HUDEP-2 (cell line): Measurements from ENCODE around the gene ACOX1.

ENCODE experiments used
- DNase-seq, 76 experiments: peaks; one replicate each; lab custom pipeline; 2025; ENCODE audit not compliant: unreplicated experiment in 76 of 76; lab: John Stamatoyannopoulos, UW

The ACOX1 gene

DNA sequence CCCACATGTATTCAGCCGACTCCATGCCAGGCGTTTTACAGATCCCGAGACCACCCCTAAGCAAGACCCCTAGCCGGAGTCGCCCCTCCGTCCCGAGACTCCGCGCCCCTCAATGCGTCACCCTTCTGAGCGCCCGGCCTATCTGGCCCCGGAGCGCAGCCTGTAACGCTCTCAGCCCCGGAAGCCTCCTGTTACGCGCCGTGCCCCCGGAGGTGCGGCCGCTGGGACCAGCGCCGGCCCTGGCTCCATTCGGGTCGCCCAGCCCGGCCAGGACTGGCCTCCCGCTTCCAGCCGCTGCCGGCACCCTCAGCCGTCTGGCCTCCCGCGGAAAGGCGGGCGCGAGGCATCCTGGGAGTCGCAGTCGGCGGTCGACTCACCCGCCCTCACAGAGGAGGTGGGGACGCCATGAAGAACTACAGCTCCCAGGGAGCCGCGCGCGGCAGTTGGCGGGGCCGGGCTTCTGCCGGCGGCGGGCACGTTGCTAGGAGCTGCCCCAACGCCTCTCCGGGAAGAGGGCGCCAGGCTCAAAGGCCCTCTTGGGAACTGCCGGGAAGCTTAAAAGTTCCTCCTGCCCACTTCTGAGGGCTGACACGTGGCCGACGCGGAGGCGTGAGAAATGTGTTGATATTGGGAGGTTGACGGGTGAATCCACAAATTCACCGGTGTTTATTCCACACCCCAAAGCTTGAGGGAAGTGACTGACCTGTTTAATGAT is 38.1 kb downstream of the ACOX1 start, which contains the start of gene FBF1:
TSS of gene FBF1 (minus strand) at position 316 of the 715 bp plus-strand sequence. CDS start 2,893 bp downstream, outside the sequence.
- peak; percentile 18 to 97 (median 87) for DNase-seq

DNA sequence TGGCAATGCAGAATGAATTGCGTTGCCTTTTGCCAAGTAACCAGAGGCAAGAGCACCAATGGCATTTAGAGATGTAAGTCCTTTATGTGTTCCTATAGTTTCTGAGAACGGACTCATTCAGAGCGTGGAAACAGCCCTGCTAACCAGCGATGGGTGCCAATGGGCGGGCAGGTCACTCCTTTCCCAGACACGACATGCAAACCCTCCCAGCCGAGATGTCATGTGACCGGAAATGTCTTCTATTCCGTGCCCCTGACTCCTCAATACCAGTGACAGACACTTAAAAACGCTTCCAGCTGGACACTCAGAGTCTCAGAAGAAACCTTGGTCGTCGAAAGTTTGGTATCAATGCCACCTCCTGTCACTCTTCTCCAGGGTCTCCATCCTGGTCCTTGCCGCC is 41.3 kb downstream of the ACOX1 start:
- no peak for DNase-seq

DNA sequence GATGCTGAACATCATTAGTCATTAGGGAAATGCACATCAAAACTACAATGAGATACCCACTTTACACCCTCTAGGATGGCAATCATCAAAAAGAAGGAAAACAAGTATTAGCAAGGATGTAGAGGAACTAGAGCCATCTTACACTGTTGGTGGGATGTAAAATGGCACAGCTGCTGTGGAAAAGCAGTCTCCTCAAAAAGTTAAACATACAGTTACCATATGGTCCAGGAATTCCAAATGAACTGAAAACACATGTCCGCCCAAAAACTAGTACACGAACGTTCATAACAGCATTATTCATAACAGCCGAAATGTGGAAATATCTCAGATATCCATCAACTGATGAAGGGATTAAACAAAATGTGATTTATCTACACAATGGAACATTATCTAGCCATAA is 45.2 kb downstream of the ACOX1 start:
- DNase-seq: no peak

DNA sequence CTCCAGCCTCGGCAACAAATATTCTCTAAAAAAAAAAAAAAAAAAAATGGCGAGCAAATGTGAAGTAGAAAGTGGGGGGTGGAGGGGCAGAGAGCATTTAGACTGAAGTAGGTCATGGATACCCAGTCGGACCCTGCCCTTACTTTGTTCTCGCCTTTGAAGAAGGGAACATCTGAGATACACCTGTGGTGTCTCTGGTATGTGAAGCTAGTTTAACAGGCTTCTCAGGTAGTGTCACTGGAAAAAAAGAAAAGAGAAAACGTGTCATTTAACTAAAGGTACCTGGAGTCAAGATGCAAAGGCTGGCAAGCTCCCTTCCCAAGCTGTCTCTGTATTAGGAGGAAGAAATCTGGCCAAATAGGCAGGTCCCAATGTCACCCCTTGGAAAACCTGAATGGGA is 46.1 kb downstream of the ACOX1 start:
- no peak for DNase-seq

DNA sequence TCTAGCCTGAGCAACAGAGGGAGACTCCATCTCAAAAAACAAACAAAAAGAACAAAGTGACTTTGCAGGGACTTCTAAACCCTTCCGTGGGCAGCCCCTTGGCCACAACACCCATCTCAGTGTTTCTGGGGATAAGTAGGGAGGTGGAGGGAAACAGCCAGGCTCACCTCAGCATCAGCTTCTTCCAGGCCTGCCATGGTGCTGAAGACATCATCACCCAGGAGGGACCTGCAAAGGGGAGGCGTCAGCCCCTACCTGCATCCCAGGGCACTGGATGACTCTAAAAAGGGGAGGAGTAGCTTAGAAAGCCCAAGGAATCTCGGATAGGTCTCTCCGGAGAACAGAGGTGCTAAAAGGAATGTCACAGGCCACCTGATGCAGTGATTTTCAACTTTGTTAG is 47.9 kb downstream of the ACOX1 start:
- no peak for DNase-seq

DNA sequence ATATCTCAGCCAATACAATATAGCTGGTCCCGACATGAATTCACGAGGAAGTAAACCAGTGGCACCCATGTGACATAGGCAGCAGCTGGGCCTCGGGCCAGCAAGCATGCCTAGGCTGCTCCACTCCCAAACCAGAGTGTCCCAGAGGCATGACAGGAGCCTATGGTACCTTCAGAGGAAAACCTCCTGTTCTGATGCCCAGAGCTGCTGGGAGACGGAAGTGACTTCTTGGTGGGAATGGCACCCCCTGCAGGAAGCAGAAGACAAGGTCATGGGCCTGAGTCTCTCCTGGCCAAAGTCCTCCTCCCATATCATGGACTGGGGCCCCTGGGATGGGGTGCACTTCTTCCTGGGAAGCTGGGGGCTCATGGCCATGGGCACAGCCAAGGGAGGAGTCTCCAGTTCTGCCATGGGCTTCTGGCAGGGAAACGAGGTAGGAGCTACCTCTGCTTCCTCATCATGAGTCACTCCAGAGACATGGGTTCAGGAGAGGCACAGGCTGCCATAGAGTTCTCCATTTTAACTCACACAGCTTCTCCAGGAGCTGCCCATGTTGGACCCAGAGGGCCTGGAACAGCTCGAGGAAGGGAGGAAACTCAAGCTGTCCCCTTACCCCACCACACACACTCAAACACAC is 51.6 kb downstream of the ACOX1 start:
- DNase-seq: peak in 33 of 76 experiments; percentile 1 to 51 (median 20)

DNA sequence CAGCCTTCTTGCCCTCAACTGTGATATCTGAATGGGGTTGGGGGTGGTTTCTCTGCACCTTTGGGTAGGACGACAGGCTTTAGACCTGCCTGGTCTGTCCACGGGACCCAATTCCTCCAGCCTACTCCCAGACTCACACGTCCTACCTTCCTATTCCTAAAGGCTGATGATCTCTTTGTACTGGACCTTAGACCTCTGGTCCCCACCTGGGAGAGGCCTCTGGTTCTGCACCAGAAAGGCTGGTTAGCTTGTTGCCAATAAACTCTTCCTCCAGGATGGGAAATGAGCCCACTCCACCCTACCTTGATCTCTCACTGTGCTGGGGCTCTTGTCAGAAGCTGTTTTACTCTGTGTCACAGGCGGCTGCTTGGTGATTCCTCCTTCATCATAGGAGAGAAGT is 52.5 kb downstream of the ACOX1 start:
- DNase-seq: no peak

DNA sequence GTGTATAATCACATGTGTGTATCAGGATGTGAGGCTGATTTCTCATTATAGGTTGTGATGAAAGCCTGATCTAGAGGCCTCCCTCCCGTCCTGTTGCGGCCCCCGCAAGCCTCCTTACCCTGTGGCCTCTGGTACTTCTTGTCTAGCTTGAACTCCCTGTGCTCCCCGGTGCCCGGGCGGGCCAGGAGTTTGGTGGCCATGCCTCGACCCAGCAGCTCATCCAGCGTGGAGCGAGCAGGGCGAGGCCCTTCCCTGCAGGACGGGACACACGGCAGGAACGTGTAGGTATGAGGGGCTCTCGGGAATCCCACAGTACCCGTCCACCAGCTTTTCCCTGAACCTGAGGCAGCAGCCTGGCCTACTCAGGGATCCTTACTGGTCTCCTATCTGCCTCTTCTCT is 53.1 kb downstream of the ACOX1 start:
- no peak for DNase-seq

DNA sequence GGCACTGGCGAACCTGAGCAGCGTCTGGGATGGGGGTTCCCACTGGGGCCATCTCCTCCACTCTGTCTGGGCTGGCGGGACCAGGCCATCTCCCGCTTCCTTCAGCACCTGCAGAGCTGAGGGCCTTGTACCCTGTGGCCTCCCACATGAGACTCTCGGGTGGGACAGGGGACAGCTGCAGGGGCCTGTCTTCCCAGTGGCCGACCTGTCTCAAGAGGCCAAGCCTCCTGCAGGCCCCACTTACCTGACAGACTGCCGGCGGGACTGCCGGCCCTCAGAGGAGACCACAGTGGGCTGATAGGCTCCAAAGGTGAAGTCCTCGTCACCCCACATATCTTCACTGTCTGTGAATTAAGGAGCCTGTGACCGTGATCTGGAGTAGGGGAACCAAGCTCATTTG is 53.9 kb downstream of the ACOX1 start:
- DNase-seq: no peak

DNA sequence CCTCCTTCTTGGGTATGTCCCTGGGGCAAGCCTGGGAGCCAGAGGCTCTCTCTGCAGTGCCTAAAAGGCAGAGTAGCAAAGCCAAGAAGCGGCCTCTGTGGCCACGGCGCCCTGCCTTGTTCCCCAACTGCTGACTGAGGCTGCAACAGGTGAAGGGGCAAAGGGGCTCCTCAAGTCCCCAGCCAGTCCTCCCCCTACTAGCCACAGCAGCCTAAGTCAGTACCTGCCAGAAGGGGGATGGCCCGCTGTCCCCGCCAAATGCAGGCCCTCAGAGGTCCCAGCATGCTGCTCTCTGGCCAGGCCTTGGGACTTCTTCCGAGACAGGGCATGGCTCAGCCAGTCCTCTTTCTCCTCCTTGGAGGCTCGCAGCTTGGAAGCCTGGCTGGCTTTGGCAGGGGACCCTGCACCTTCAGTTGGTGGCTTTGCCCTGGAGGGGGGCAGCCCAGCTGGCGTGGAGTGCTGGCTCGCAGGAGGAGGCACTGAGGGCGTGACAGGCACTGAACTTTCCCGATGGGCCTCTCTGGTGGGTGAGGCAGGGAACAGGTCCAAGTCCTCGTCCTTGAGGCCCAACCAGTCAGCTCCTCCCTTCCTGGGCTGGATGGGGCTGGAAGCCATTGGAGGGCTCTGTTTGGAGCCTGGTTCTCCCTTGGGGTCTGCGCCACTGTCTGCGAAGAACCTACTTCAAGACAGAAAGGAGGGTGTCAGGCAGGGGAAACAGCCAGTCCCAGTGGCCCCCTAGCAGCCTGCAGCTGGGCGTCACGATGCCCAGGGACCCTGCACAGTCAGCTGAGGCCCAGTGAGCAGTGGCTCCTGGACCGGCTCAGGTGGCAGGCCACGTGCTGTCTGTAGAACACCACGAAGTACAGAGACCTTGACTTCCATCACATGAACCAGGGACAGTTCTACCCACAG is 55.7 kb downstream of the ACOX1 start:
- peak in 1 of 76 experiments; percentile 12 for DNase-seq

DNA sequence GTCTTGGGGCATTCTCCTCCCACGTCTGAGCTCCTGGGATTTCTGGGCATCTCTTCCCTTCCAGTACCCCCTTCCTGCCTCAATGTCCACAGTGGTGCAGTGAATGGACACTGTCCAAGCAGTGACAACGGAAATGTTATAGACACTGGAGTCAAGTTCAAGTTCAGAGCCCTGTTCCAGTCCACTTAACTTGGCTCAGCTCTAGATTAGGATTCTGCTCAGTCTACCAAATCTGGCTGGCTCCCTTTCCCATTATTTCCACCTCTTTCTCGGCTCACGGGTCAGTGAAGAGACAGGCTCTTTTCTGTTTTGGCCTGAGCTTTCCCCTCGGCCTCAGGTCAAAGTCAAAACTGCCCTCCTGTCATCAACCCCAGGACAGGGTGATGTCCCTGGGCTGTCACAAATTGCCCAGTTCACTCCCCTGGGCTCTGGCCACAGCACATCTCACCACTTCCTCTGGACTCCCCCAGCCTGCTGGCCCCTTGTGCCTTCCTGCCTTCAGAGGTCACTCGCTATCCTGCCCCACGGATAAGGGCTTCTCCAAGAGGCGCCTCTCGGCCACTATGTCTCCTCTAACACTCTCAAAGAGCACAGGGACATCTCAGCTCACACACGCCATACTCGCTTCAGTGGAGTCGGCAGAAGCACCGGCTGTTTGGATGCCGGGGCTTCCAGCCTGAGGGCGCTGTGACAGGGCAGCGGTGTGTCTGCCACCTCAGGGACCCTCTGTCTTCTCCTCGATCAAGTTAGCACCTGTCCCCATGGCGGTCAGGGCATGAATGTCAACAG is 56.6 kb downstream of the ACOX1 start:
- no peak for DNase-seq

DNA sequence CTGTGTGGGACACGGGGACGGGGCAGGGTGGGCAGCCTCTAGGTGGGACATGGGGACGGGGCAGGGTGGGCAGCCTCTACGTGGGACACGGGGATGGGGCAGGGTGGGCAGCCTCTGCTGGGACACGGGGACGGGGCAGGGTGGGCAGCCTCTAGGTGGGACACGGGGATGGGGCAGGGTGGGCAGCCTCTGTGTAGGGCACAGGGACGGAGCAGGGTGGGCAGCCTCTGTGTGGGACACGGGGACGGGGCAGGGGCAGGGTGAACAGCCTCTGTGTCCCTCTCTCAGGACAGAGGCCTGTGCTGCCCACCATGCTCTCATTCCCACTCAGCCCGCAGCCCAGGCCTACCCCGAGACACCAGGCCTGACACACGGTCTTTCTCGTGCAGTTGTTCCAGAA is 57.4 kb downstream of the ACOX1 start:
- no peak for DNase-seq

DNA sequence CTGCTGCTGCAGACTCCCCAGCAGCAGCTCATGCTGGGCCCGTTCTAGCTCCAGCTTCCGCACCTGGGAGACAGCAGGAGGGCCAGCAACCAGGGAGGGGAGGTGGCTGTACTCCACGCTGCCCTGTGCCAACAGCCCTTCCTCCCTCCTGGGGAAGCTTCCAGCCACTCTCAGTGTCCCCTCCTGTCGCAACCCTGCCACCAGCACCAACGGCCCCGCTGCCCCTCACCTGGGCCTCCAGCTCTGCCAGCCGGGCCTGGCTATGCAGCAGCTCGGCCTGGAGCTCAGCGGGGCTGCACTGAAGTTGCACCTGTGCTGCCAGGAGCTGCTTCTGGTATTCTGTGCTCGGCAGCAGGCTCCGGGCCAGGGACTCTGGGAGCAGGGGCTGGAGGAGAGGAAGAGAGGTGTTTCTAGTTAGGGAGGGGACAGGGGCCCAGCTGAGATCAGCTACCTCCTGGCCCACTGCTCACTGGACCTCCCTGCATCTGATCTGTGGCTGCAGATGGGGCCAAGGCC is 58.9 kb downstream of the ACOX1 start:
- DNase-seq: no peak

DNA sequence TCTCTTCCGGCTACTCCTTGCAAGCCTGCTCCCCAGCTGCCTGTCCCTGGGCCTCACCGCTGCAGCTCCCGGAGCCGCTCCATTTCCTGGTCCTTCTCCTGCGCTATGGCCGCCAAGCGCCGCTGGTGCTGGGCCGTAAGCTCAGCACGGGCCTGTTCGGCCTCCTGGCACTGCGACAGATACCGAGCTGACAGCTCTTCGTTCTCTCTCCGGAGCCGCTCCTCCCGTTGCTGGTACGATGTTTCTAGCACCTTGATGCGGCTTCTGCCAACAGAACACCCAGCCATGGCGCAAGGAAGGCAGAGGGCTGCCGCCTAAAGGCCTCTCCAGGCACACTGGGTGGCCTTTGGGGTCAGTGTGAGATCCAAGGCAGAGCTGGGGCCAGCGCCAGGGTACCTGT is 59.4 kb downstream of the ACOX1 start:
- no peak for DNase-seq

DNA sequence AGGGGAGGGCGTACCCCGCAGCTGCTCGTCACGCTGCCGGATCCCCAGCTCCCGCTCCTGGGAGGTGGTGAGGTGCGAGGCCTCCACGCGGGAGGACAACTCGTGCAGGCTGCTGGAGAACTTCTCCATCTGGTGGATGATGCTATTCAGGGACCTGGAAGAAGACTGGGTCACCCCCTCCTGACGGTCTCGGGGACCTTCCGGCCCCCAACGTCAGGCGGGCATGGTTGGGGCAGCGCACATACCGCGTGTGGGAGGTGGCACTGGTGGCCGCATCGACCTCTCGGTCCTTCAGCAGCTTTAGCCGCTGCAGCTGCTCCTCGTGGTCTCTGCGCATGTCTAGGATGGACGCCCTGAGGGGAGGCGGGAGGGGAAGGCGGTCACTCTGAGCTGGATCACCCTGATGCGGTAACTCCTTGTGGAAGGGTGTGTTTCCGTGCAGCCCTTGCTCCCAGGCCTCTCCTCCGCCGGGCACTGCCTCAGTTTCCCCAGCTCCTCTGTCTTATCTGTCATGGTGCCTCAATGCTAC is 61.0 kb downstream of the ACOX1 start:
- DNase-seq: no peak

DNA sequence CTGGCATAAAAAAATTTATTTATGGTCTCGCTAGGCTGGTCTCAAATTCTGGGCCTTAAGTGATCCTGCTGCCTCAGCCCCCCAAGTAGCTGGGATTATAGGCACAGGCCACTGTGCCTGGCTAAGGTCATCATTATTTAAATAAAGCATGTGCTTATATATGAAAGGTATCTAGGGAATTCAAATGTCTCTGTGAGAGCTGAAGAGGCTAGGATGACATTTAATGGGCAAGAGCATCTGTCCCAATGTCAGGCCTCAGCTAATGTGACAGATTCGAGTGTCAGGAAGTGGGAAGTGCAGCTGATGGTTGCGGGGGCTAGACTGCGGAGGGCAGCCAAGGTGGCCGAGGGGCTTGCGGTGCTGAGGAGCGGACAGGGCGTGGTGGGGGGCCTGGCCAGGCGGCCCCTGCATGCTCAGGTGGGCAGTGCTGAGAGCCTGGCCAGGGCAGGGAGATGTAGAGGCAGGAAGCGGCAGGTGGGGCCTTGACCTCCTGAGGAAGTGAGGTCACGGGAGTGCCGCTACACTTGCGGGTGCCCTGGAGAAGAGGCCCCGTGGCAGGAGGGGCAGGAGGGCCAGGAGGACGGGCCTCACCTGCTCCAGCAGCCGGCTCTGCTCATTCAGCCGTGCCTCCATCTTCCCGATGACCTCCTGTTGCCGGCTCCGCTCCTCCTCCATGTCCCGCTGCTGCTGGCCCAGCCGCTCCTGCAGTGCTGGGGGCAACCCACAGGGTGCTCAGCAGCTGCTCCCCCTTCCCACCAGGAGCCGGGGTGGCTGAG is 61.6 kb downstream of the ACOX1 start:
- DNase-seq: no peak

DNA sequence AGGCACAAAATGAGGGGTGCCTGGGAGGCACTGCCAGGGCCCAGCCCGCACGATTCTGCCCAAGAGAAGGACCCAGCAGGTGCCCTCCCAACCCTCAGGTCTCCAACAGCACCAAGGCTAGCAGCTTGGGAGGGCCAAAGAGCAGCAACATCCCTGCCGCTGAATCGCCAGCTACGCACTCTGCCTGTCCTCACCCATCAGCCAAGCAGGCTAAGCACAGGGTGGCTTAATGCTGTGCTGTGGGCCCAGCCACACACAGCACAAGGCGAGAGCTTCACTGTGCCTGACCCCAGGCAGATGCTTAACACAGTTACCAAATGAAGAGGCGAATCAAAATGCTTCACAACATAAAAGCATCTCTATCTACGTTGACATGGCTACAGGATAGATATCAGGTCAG is 63.7 kb downstream of the ACOX1 start:
- no peak for DNase-seq

DNA sequence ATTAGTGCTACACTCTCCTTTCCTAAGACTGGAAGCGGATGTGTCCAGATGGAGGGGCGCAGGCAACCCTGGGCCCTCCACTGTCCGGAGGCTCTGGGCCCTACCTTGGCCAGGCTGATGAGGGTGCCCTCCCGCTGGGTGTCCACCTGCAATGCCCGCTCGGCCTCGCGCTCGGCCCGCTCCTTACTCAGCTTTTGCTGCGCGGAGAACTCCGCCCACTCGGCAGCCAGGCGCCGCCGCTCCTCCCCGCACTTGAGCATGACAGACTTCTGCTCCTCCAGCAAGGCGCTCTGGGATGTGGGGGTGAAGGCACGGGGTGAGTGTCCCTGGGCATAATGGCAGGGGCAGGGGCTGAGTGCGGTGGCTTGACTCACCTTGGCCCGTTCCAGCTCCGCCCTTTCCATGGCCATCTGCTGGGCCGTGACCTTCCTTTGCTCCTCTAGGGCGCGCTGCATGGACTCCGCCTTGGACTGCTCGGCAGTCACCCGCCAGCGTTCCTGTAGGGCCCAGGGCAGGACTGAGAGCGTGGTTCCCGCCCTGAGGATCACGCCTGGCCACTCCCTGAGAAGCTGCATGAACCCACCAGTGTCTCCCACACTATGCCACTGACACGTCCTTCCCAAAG is 64.2 kb downstream of the ACOX1 start:
- DNase-seq: no peak
